GM21526 (cell line): ENCODE results near the gene LEMD1.
"Not testable (repeated sequence)": the region's sequence is repeated elsewhere in the genome, so short reads cannot be mapped to it uniquely, and the experiment has no call there.

ENCODE experiments used
- ATAC-seq: cut with Tn5 transposase; IDR thresholded peaks from one replicate; pipeline ENCODE4 v1.9.1; 2021; ENCODE audit warnings: moderate library complexity; ENCODE audit not compliant: unreplicated experiment, low FRiP score

Gene LEMD1

DNA sequence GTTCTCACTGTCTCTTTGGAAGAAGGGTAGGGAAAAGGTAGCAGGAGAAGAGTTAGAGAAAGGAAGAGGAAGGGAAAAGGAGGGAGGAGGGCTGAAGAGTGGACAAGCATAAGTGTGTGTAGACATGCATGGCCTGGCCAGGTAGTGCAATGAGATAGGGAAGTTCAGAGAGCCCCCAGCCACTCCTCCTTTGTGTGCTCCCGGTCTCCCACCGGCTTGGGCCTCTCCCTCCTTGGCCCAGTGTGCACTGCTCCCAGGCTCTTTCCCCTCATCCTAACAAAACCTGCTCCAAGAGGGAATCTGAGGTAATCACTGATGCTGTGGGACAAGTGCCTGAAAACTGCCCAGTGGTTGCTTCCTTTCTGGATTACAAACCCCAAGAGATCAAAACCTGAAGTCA is 10.3 kb upstream of the LEMD1 start:
- ATAC-seq: no peak

GRCh38 chr1:205430696-205431305 is 8.9 kb upstream of the LEMD1 start:
- ATAC-seq: no peak

DNA sequence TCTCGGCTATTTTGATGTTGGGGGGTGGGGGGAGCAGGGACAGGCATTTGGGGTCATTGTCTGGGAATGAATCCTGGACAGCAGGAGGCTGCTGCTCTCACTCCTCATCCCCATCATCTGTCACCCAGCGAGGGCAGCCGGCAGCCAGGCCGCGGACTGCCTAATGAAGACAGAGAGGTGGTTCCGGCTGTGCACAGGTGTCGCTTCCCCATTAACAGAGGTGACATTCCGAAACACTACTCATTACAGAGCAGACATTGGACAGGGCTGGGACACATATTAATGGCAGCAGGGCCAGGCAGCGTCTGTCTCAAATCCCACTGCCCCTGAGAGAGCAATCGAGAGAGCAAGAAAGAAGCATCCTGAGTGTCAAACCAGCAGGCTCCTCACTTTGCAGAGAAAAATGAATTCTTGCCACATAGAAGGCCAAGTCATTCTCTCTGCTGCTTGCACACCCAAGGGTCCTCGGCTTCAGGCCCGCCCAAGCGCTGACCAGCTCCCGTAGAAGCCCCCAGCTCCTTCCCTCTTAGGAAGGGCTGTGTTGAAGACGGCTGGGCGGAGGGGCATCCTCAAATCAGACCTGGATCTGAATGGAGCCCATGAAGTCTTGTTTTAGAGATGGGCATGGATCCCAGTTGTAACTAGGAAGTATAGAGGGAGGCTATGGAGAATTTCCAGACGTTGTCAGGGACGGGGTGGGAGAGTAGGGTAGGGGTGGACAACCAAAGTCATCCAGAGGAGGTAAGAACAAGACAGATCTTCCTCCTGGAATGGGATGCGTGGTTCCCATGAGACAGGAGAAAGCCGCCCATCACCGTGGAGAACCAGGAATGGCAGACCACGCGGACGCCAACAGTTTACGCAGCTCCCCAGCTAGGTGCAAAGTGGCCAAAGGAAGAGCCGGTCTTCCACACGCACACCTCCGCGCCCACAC is 8.2 kb upstream of the LEMD1 start:
- ATAC-seq: no peak

DNA sequence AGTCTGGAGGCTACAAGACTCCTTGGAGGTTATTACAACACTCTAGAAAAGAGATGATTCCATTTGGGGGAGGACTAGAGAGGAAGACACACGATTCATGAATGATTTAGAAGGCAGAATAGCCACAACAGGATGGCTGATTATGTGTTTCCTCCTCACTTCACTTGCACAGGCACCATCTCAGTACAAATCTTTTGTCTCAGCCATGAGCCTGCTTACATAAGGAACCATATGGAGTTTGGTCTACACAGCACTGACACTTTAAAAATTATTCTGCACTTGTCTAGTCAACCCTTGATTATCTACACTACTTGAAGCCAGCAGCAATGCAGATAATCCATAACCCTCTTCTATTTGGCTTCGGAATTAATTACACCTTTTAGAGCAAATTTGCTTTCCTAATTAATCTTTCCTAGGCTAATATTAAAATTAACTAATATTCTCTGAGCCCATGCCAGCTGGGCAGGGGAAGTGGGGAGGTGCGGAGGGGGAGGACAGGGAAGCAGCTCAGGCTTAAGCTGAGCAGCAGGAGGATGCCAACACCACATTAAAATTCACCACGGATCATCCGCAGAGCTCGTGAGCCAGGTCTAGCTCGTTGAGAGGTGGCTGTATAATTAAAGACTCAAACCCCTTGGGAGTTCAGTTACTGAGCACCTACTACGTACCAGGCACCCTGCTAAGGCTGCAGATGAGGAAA is 3.2 kb upstream of the LEMD1 start:
- ATAC-seq: no peak

DNA sequence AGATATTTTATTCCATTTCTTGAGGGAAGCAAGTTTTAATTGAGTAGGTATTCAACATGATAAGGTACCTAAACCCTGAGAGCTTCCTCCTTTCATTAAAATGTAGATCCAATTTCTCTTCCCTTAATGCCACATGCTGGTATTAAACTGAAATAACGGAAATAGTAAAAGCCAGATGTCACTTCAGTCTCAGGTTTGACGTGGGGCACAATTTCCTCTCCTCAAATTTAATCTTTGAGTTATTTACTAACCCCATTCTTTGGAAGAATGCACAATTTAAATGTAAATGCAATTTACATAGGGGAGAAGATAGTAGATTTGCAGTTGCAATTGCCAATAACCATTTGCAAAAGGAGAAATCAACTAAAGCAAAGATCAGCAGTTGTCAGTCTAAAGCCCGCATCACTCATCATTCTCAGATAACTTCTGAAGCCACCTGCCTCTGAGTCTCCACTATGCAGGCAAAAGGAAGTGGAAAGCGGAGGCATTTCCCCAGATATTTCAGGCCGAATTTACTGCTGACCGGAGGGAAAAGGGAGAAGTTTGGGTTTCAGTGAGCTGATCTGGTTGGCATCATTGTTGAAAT is 2.1 kb upstream of the LEMD1 start:
- no peak for ATAC-seq

- no peak for ATAC-seq
Measured at GRCh38 chr1:205422993-205423642, 1.3 kb upstream of the LEMD1 start.

GRCh38 chr1:205420938-205421337 is 918 bp downstream of the LEMD1 start:
- no peak for ATAC-seq

DNA sequence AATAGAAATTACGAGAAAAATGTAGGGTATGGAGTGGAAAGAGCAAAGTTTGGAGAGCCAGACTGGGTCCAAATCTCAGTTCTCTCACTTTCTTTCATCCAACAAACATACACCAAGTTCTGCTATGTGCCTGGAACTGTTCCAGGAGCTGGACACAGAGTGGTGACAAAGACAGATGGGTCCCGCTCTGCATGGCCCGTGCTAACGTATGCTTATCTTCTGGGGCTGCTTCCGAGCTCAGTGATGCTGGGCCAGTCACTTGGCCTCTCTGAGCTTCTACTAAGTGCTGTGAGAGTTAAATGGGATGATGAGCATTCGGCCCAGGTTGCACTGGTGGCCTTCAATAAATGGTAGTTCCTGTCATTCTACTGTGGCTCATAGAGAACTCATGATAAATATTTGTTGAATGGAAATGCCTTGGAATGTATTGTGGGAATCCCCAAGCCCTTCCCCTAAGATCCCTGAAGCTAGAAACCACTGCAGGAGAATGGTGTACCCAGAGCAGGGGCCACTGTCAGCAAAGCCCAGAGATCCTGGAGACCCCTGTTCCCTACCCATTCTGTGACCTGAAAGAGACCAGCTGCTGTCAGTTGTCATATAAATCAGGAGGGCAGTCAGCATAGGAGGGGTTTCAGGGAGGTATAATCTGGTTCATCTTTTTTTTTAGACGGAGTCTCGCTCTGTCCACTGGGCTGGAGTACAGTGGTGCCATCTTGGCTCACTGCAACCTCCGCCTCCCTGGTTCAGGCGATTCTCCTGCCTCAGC is 3.8 kb downstream of the LEMD1 start:
- ATAC-seq: no peak

DNA sequence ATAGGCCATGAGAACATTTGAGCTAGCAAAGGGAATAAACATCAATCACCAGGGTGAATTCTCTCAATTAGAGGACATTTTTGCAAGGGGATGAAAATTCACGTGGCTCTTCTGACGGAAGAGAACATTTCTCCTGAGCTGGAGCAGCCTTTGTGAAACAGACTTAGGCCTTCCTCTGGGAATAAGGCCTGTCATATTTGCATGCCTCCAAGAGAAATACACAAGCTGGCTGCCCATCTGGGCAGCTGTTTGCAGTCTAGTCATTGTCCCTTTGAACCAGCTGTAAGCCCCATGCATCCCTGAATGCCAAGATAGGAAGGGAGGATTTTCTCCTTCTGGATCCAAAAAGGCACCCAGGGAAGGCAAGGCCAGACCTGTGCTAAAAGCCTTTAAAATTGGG is 5.5 kb downstream of the LEMD1 start:
- no peak for ATAC-seq

- ATAC-seq: no peak
Measured at GRCh38 chr1:205410581-205411298, 11.1 kb downstream of the LEMD1 start.

DNA sequence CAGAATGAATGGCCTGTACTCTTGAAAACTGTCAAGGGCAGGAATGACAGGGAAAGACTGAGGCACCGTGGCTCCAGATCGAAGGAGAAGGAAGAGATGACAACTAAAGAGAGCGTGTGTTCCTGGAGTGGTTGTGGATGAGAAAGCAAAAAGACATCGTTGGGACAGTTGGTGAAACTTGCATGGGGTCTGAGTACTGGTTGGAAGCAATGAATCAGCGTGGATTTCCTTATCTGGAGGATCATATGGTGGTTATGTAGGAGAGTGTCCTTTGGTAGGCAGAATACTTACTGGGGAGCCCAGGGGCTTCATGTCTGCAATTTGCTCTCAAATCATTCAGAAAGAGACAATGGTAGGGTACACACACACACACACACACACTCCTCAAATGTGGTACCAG is 13.9 kb downstream of the LEMD1 start:
- ATAC-seq: no peak

DNA sequence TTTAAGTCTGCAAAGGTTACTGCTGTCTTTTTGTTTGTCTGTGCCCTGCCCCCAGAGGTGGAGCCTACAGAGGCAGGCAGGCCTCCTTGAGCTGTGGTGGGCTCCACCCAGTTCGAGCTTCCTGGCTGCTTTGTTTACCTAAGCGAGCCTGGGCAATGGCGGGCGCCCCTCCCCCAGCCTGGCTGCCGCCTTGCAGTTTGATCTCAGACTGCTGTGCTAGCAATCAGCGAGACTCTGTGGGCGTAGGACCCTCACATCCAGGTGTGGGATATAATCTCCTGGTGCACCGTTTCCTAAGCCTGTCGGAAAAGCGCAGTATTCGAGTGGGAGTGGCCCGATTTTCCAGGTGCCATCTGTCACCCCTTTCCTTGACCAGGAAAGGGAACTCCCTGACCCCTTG is 15.6 kb downstream of the LEMD1 start:
- not testable (repeated sequence) for ATAC-seq

DNA sequence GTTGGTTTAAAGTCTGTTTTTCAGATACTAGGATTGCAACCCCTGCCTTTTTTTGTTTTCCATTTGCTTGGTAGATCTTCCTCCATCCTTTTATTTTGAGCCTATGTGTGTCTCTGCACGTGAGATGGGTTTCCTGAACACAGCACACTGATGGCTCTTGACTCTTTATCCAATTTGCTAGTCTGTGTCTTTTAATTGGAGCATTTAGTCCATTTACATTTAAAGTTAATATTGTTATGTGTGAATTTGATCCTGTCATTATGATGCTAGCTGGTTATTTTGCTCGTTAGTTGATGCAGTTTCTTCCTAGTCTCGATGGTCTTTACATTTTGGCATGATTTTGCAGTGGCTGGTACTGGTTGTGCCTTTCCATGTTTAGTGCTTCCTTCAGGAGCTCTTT is 17.4 kb downstream of the LEMD1 start:
- not testable (repeated sequence) for ATAC-seq

- no peak for ATAC-seq
Measured at GRCh38 chr1:205398586-205398985, 23.3 kb downstream of the LEMD1 start.

DNA sequence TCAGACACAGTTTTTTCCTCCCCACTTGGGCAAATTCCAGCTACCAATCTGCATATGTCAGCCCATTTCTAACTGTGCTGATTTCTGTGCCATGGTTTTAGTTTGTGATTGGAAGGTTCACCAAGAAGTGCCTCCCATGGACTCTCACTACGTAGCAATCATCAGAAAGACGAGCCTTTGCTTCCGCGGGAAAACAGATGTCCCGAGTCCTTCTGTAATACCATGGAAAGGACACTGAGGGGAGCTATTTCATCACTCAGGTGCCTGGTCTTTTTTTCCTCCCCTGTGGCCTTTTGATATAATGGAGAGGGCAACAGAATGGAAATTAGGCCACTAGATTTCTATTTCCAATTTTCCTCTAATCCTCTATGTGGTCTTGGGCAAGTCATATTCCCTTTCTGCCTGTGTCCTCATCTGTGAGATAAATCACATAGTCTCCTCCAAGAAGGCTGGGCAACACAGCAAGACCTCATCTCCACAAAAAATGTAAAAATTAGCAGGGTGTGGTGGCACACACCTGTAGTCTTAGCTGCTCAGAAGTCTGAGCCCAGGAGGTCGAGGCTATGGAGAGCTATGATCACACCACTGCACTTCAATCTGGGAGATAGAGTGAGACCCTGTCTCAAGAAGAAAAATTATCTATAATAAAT is 24.8 kb downstream of the LEMD1 start:
- ATAC-seq: no peak

GRCh38 chr1:205395616-205396015 is 26.2 kb downstream of the LEMD1 start:
- no peak for ATAC-seq

DNA sequence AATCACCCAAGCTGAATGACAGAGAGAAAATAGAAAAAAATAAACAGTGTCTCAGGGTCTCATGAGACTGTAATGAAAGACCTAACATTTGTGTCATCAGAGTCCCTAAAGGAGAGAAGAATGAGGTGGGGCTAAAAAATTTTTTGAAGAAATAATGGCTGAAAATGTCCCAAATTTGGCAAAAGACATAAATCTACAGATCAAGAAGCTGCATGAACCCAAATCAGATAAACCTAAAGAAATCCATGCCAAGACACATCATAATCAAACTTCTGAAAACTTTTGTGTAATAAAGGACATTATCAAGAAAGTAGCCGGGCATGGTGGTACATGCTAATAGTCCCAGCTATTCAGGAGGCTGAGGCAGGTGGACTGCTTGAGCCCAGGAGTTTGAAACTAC is 29.2 kb downstream of the LEMD1 start:
- ATAC-seq: no peak

- ATAC-seq: no peak
Measured at GRCh38 chr1:205391386-205391785, 30.5 kb downstream of the LEMD1 start.

GRCh38 chr1:205387845-205388244 is 34.0 kb downstream of the LEMD1 start:
- no peak for ATAC-seq
